ENCODE data around the gene EPHB2.

The EPHB2 gene

GRCh38 chr1:22694172-22694571 is 16.5 kb upstream of the EPHB2 start:
- TF ChIP-seq ZFX (IDR thresholded peaks at IDR 0.05; ENCODE audit: borderline replicate concordance) (no peak), CTCF (IDR thresholded peaks at IDR 0.05) (no peak)
- no peak overlapping the region for H3K27ac ChIP-seq

GRCh38 chr1:22696610-22697009 is 14.0 kb upstream of the EPHB2 start:
- TF ChIP-seq ZFX (IDR thresholded peaks at IDR 0.05; ENCODE audit: borderline replicate concordance), result no peak
- no peak for TF ChIP-seq CTCF (IDR thresholded peaks at IDR 0.05)
- no peak overlapping the region for H3K27ac ChIP-seq

DNA sequence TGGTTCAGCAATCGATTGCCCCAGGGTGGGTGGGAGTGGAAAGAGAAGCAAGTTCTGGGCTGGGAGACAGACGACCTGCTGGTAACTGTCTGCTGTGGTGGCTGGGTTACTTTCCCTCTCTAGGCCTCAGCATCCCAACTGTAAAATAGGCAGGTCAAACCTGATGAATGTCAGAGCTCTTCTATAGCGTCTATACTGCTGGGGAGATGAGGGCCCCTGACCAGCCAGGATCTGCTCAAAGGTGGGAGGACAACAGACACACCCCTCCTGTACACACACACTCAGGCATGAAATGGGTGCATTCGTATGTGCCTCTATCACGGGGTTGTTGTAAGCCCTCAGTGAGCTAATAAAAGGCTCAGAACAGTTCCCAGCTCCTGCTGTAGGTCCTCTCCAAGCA is 12.7 kb upstream of the EPHB2 start:
- H3K27ac ChIP-seq, result no peak overlapping the region
- TF ChIP-seq CTCF (IDR thresholded peaks at IDR 0.05) (no peak), ZFX (IDR thresholded peaks at IDR 0.05; ENCODE audit: borderline replicate concordance) (no peak)

GRCh38 chr1:22699681-22700520 is 10.7 kb upstream of the EPHB2 start:
- TF ChIP-seq ZFX (IDR thresholded peaks at IDR 0.05; ENCODE audit: borderline replicate concordance) (no peak), CTCF (IDR thresholded peaks at IDR 0.05) (no peak)
- H3K27ac ChIP-seq, result no peak overlapping the region

- H3K27ac ChIP-seq, result no peak overlapping the region
- no peak for TF ChIP-seq ZFX (IDR thresholded peaks at IDR 0.05; ENCODE audit: borderline replicate concordance)
- no peak for TF ChIP-seq CTCF (IDR thresholded peaks at IDR 0.05)
Observed at GRCh38 chr1:22702296-22703085, 8.1 kb upstream of the EPHB2 start.

GRCh38 chr1:22704440-22705067 is 6.1 kb upstream of the EPHB2 start:
- H3K27ac ChIP-seq, result no peak overlapping the region
- peak; percentile 93 for TF ChIP-seq CTCF (IDR thresholded peaks at IDR 0.05)
- no peak for TF ChIP-seq ZFX (IDR thresholded peaks at IDR 0.05; ENCODE audit: borderline replicate concordance)

Measured in 22Rv1 (cell line).